Smooth muscle cell (in vitro differentiated cells): ENCODE data around the gene SH2D2A. TPM values are rescaled to one million over a fixed set of nuclear protein-coding genes. Genes with fewer than 3 reads are reported as not detected.

Experiments used
- DNase-seq: peaks from one replicate; lab custom pipeline; 2025; ENCODE audit not compliant: unreplicated experiment; lab: John Stamatoyannopoulos, UW
- H2AFZ ChIP-seq: fragments of 200-600 bp; sonication (generic); 2 replicates; pipeline ENCODE4 v1.6.0; 2016; ENCODE audit warnings: antibody characterized with exemption, low read depth, mild to moderate bottlenecking
- H3F3A ChIP-seq: fragments of 200-600 bp; sonication (generic); 2 replicates; pipeline ENCODE4 v1.6.0; 2017; ENCODE audit warnings: antibody characterized with exemption, low read depth
- H3K27ac ChIP-seq: fragments of 200-600 bp; sonication (generic); 2 replicates; pipeline ENCODE4 v1.5.1; 2016; ENCODE audit warnings: low read depth, mild to moderate bottlenecking
- H3K27me3 ChIP-seq: fragments of 200-600 bp; sonication (generic); 2 replicates; pipeline ENCODE4 v1.6.1; 2016; ENCODE audit warnings: low read depth, mild to moderate bottlenecking
- H3K36me3 ChIP-seq: fragments of 200-600 bp; sonication (generic); 2 replicates; pipeline ENCODE4 v1.5.1; 2016; ENCODE audit warnings: low read depth
- H3K4me1 ChIP-seq: fragments of 200-600 bp; sonication (generic); 2 replicates; pipeline ENCODE4 v1.5.1; 2016; ENCODE audit warnings: low read depth
- H3K4me2 ChIP-seq: fragments of 200-600 bp; sonication (generic); 2 replicates; pipeline ENCODE4 v1.6.0; 2016; ENCODE audit warnings: mild to moderate bottlenecking
- H3K4me3 ChIP-seq: fragments of 200-600 bp; sonication (generic); 2 replicates; pipeline ENCODE4 v1.5.1; 2016; ENCODE audit warnings: mild to moderate bottlenecking
- H3K79me2 ChIP-seq: fragments of 200-600 bp; sonication (generic); 2 replicates; pipeline ENCODE4 v1.6.0; 2016; ENCODE audit warnings: low read depth, mild to moderate bottlenecking
- H3K9ac ChIP-seq: fragments of 200-600 bp; sonication (generic); 2 replicates; pipeline ENCODE4 v1.6.0; 2016; ENCODE audit warnings: low read depth
- H3K9me3 ChIP-seq: fragments of 200-600 bp; sonication (generic); replicated peaks from 2 replicates; pipeline ENCODE4 v1.5.1; 2016; ENCODE audit warnings: low read depth
- H4K20me1 ChIP-seq: fragments of 200-600 bp; sonication (generic); 2 replicates; pipeline ENCODE4 v1.6.0; 2016; ENCODE audit warnings: low read depth
- CTCF ChIP-seq: fragments of 200-600 bp; sonication (generic); IDR thresholded peaks from 2 replicates; pipeline ENCODE4 v1.5.1; 2017; ENCODE audit warnings: borderline replicate concordance, mild to moderate bottlenecking, antibody characterized with exemption; ENCODE audit not compliant: insufficient read depth, poor library complexity, severe bottlenecking
- WGBS: methylation state at CpG from one replicate; pipeline ENCODE4 v1.1.7; 2016; ENCODE audit warnings: low lambda C conversion rate; 5-methylcytosine and 5-hydroxymethylcytosine counted together
- polyA plus RNA-seq: library from polyadenylated mRNA; unstranded; fragments of >200 nt; fragmentation: Nextera tagmentation; extraction: Ambion mirVana; gene quantifications from 2 replicates; pipeline ENCODE4 v1.2.1, GENCODE V29; 2016
- total RNA-seq: library from RNA; depleted of rRNA; stranded (reverse); fragments of >200 nt; gene quantifications from 2 replicates; pipeline ENCODE4 v1.2.3, GENCODE V29; 2014

SH2D2A gene
- total and polyA plus RNA-seq, 2 experiments from 2014 or later = 14.4 to 36.9 TPM

- Histone ChIP-seq H3K4me2 (peak overlapping the region; percentile 90), H3K4me1 (peaks cover 19% of the 10 kb centered on the region), H3K27me3 (no peaks in the 10 kb centered on the region), H3F3A (peaks cover 9% of the 10 kb centered on the region), H3K79me2 (peaks cover 62% of the 10 kb centered on the region), H3K9me3 (no peaks in the 10 kb centered on the region), H3K27ac (peak overlapping the region; percentile 85), H3K4me3 (peak overlapping the region; percentile 86), H2AFZ (no peak overlapping the region), H3K36me3 (no peaks in the 10 kb centered on the region), H4K20me1 (peaks cover 57% of the 10 kb centered on the region), H3K9ac (peak overlapping the region; percentile 95)
- 25% methylated on average over 8 of the region's 8 CpGs for WGBS
- DNase-seq = no peak
- no peak for TF ChIP-seq CTCF
Measured at GRCh38 chr1:156768610-156769295, 47.9 kb downstream of the SH2D2A start.

- peaks cover 19% of the 10 kb centered on the region for H3K4me1 ChIP-seq
- H3K36me3 ChIP-seq = no peaks in the 10 kb centered on the region
- H3K4me2 ChIP-seq = peak overlapping the region; percentile 90
- H4K20me1 ChIP-seq = peaks cover 50% of the 10 kb centered on the region
- peak overlapping the region; percentile 95 for H3K9ac ChIP-seq
- peak overlapping the region; percentile 85 for H3K27ac ChIP-seq
- H3K27me3 ChIP-seq = no peaks in the 10 kb centered on the region
- no peak for DNase-seq
- H3K4me3 ChIP-seq = peak overlapping the region; percentile 86
- H3K79me2 ChIP-seq = peaks cover 55% of the 10 kb centered on the region
- no peak overlapping the region for H2AFZ ChIP-seq
- H3K9me3 ChIP-seq = no peaks in the 10 kb centered on the region
- no peak for TF ChIP-seq CTCF
- peaks cover 9% of the 10 kb centered on the region for H3F3A ChIP-seq
- 2% methylated on average over 23 of the region's 31 CpGs for WGBS
Measured at GRCh38 chr1:156767879-156768604, 48.6 kb downstream of the SH2D2A start.

GRCh38 chr1:156767101-156767878 lies 49.4 kb downstream of the SH2D2A start, which contains the start of gene PRCC:
TSS of gene PRCC (plus strand) at chr1:156767535. CDS start at chr1:156767772, 237 bp downstream.
- no peak for TF ChIP-seq CTCF

More at GRCh38 chr1:156767101-156767878, 49.4 kb downstream of the SH2D2A start, which contains the start of gene PRCC:
- Histone ChIP-seq H3K79me2 (peaks cover 49% of the 10 kb centered on the region), H3F3A (peaks cover 9% of the 10 kb centered on the region), H3K4me1 (peaks cover 16% of the 10 kb centered on the region), H3K27me3 (no peaks in the 10 kb centered on the region), H3K9me3 (no peaks in the 10 kb centered on the region), H3K4me2 (peak within 1 kb of the TSS; percentile 90), H3K4me3 (peak within 1 kb of the TSS; percentile 86), H4K20me1 (peaks cover 43% of the 10 kb centered on the region), H3K27ac (peak within 1 kb of the TSS; percentile 85), H3K9ac (peak within 1 kb of the TSS; percentile 95), H3K36me3 (no peaks in the 10 kb centered on the region), H2AFZ (peak within 1 kb of the TSS; percentile 71)
- DNase-seq = peak; percentile 82
- under 1% methylated on average over 50 of the region's 50 CpGs for WGBS
